Activated B cell treated with CpG ODN at 0.5 μM for 24 hours (primary cell): Measurements from ENCODE around the gene CDC42SE2. TPM values are rescaled to one million over a fixed set of nuclear protein-coding genes. Genes with fewer than 3 reads are reported as not detected.
A peak's percentile ranks its signal among the peaks of the same experiment; 100 is the strongest.

Experiments
- ATAC-seq: fragments of 200-7000 bp; cut with Tn5 transposase; one replicate; pipeline ENCODE4 v1.10.0; 2021; ENCODE audit warnings: low read depth, mild to moderate bottlenecking, moderate library complexity
- CTCF ChIA-PET: fragments of 350-600 bp; sonication (Branson Sonifier 250); formaldehyde crosslinking; loops from one replicate; lab custom pipeline; 2021; ENCODE audit warnings: antibody characterized with exemption; lab: Charles Lee
- POLR2A ChIA-PET: fragments of 350-600 bp; sonication (Branson Sonifier 250); formaldehyde crosslinking; loops from one replicate; lab custom pipeline; 2021; ENCODE audit warnings: antibody characterized with exemption; lab: Charles Lee
- DNase-seq: peaks from one replicate; pipeline ENCODE4 v3.0.0; 2022
- H3K27ac Mint-ChIP-seq: one replicate; pipeline ENCODE4 v1.8.0; 2020; ENCODE audit warnings: mixed read lengths
- H3K27me3 Mint-ChIP-seq: one replicate; pipeline ENCODE4 v1.8.0; 2021; ENCODE audit warnings: mixed read lengths
- H3K36me3 Mint-ChIP-seq: one replicate; pipeline ENCODE4 v1.8.0; 2021; ENCODE audit warnings: low read depth, mixed read lengths
- H3K4me1 Mint-ChIP-seq: one replicate; pipeline ENCODE4 v1.8.0; 2021; ENCODE audit warnings: mixed read lengths
- H3K4me3 Mint-ChIP-seq: one replicate; pipeline ENCODE4 v1.8.0; 2020; ENCODE audit warnings: mild to moderate bottlenecking, mixed read lengths
- H3K9me3 Mint-ChIP-seq: one replicate; pipeline ENCODE4 v1.8.0; 2020; ENCODE audit warnings: mixed read lengths
- CTCF ChIP-seq: fragments of 200-600 bp; IDR thresholded peaks from one replicate; pipeline ENCODE4 v1.8.0; 2022; ENCODE audit warnings: antibody characterized with exemption, mild to moderate bottlenecking
- intact Hi-C: fragments of 100-400 bp; cut with micrococcal nuclease; formaldehyde crosslinking; loops from one replicate; pipeline ENCODE4 v1.15.1; 2024
- total RNA-seq: library from RNA; stranded (reverse); gene quantifications from 2 replicates; pipeline ENCODE4 v1.2.3, GENCODE V29; 2022

The CDC42SE2 gene
- total RNA-seq, 1 donor from 2014 or later, result 122 TPM

DNA sequence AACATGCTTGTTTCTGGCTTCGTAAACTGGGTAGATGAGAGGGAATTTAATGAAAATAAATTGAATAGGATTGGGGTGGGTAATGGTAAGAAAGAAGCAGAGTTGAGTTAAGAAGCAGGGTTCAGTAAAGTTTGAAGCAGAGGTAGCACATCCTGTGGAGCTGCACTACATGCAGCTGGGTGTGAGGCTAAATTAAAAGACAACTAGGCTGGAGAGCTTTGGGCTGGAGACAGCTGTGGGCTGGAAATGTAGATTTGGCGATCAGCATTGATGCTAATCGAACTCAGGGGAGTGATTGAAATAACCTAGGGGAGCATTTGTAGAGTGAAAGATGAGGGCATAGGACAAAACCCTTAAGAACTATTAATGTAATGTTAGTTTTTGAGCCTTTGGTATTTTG, 35.6 kb downstream of the CDC42SE2 start:
- H3K27me3 Mint-ChIP-seq, result no peaks in the 10 kb centered on the region
- ChIA-PET CTCF (no interaction called here), POLR2A (no interaction called here)
- no peak for ATAC-seq
- peaks cover 29% of the 10 kb centered on the region for H3K36me3 Mint-ChIP-seq
- no peak for TF ChIP-seq CTCF
- H3K4me1 Mint-ChIP-seq, result peaks cover 65% of the 10 kb centered on the region
- peak overlapping the region; percentile 54 for H3K27ac Mint-ChIP-seq
- no peak overlapping the region for H3K4me3 Mint-ChIP-seq
- DNase-seq, result no peak
- H3K9me3 Mint-ChIP-seq, result no peaks in the 10 kb centered on the region
- intact Hi-C loops, result no loop called here

GRCh38 chr5:131302506-131302905, 38.7 kb downstream of the CDC42SE2 start:
- H3K9me3 Mint-ChIP-seq, result no peaks in the 10 kb centered on the region
- CTCF ChIA-PET, result no interaction called here
- H3K4me3 Mint-ChIP-seq, result no peak overlapping the region
- H3K4me1 Mint-ChIP-seq, result peaks cover 67% of the 10 kb centered on the region
- ATAC-seq, result no peak
- POLR2A ChIA-PET, result interaction anchor here (1.2 kb wide), 1 partner anchor 12 kb away, joined by 3 read pairs; no protein-coding TSS in a partner anchor
- no peaks in the 10 kb centered on the region for H3K27me3 Mint-ChIP-seq
- no peak for TF ChIP-seq CTCF
- DNase-seq, result no peak
- H3K36me3 Mint-ChIP-seq, result peaks cover 30% of the 10 kb centered on the region
- peak overlapping the region; percentile 32 for H3K27ac Mint-ChIP-seq
- intact Hi-C loops, result loop anchor here (2.0 kb wide), 1 partner anchor 14 kb away; no protein-coding TSS in a partner anchor

GRCh38 chr5:131303537-131303936, 39.7 kb downstream of the CDC42SE2 start:
- Mint-ChIP-seq H3K36me3 (peaks cover 30% of the 10 kb centered on the region), H3K4me3 (no peak overlapping the region), H3K27me3 (no peaks in the 10 kb centered on the region), H3K27ac (no peak overlapping the region), H3K4me1 (peaks cover 64% of the 10 kb centered on the region), H3K9me3 (no peaks in the 10 kb centered on the region)
- ChIA-PET POLR2A (interaction anchor here (0.7 kb wide), 1 partner anchor 74 kb away, joined by 3 read pairs; no protein-coding TSS in a partner anchor), CTCF (no interaction called here)
- intact Hi-C loops, result loop anchor here (2.0 kb wide), 1 partner anchor 15 kb away; no protein-coding TSS in a partner anchor
- TF ChIP-seq CTCF, result no peak
- ATAC-seq (no peak), DNase-seq (no peak)

GRCh38 chr5:131304414-131304813, 40.6 kb downstream of the CDC42SE2 start:
- intact Hi-C loops, result no loop called here
- H3K27me3 Mint-ChIP-seq, result no peaks in the 10 kb centered on the region
- CTCF ChIA-PET, result no interaction called here
- no peaks in the 10 kb centered on the region for H3K9me3 Mint-ChIP-seq
- H3K4me1 Mint-ChIP-seq, result peaks cover 57% of the 10 kb centered on the region
- DNase-seq, result no peak
- peaks cover 27% of the 10 kb centered on the region for H3K36me3 Mint-ChIP-seq
- H3K4me3 Mint-ChIP-seq, result no peak overlapping the region
- H3K27ac Mint-ChIP-seq, result no peak overlapping the region
- TF ChIP-seq CTCF, result no peak
- POLR2A ChIA-PET, result interaction anchor here (0.6 to 1.2 kb wide), 2 partner anchors 15 to 41 kb away, joined by 3 read pairs; partner anchors contain the start of gene CDC42SE2
- no peak for ATAC-seq

DNA sequence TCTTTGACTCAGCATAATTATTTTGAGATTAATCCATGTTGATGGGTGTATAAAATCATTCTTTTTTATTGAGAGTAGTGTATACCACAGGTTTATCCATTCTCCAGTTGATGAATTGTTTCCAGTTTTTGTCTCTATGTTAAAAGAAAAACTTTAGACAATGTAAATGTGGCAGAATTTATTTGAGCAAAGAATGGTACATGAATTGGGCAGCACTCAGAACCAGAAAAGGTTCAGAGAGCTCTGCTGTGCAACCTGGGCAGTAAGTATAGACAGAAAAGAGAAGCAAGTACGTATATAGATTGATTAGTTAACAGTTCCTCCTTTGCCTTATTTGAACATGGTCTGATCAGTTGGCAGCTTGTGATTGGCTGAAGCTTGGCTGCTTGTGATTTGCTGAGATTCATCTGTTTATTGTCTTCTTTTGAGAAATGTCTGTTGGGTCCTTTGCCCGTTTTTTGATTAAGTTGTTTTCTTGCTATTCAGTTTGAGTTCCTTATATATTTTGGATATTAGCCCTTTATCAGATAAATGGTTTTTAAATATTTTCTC, 41.4 kb downstream of the CDC42SE2 start:
- H3K4me3 Mint-ChIP-seq, result peak overlapping the region; percentile 3
- H3K4me1 Mint-ChIP-seq, result peaks cover 53% of the 10 kb centered on the region
- intact Hi-C loops, result no loop called here
- TF ChIP-seq CTCF, result no peak
- CTCF ChIA-PET, result no interaction called here
- H3K27ac Mint-ChIP-seq, result peak overlapping the region; percentile 3
- POLR2A ChIA-PET, result interaction anchor here (1.2 kb wide), 1 partner anchor 42 kb away, joined by 3 read pairs; the partner anchor contains the start of gene CDC42SE2
- no peaks in the 10 kb centered on the region for H3K9me3 Mint-ChIP-seq
- peaks cover 24% of the 10 kb centered on the region for H3K36me3 Mint-ChIP-seq
- DNase-seq, result no peak
- no peaks in the 10 kb centered on the region for H3K27me3 Mint-ChIP-seq
- peak; percentile 54 for ATAC-seq
